Nephron (organoid): Measurements from ENCODE around the gene GIT2.

Experiments used
- H3K27ac Mint-ChIP-seq, 3 experiments: 2 replicates each; pipeline ENCODE4 v1.8.0; 2020; ENCODE audit warnings: mixed read lengths in 3 of 3, mild to moderate bottlenecking in 2 of 3, moderate library complexity in 1 of 3
- H3K27me3 Mint-ChIP-seq: 2 replicates; pipeline ENCODE4 v1.8.0; 2021; ENCODE audit warnings: low read depth, mild to moderate bottlenecking, moderate library complexity, mixed read lengths
- H3K36me3 Mint-ChIP-seq: 2 replicates; pipeline ENCODE4 v1.8.0; 2020; ENCODE audit warnings: low read depth, mixed read lengths
- H3K4me1 Mint-ChIP-seq: 2 replicates; pipeline ENCODE4 v1.8.0; 2020; ENCODE audit warnings: mixed read lengths
- H3K4me3 Mint-ChIP-seq, 3 experiments: 2 replicates each; pipeline ENCODE4 v1.8.0; 2020; ENCODE audit warnings: mild to moderate bottlenecking in 3 of 3, mixed read lengths in 3 of 3, moderate library complexity in 2 of 3
- H3K9me3 Mint-ChIP-seq: 2 replicates; pipeline ENCODE4 v1.8.0; 2020; ENCODE audit warnings: mixed read lengths
- TF ChIP-seq, protein P1 (sequence below), 3 experiments: fragments of 200-600 bp; sonication (generic); IDR thresholded peaks; one replicate each; pipeline ENCODE4 v1.5.0; 2021; ENCODE audit warnings: antibody characterized with exemption in 3 of 3; ENCODE audit not compliant: unreplicated experiment in 3 of 3

The GIT2 gene

DNA sequence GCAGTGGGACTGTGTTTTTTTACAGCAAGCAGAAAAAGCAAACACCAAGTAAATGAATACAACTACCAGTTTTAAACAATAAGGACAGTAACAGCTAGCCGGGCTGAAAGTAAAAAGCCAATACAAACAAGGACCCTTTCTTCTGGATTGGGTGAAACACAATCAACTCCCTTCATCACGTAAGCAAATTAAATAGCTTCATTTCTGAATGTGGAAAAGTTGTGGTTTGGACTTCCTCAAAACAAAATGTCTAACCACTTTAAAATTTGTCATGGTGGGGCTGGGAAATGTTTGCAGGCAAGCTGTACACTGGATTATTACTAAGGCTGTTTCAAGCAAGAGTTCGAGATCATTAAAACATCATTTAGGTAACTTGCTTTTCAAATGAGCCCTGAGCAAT lies 48.6 kb downstream of the GIT2 start:
- peaks cover 76% of the 10 kb centered on the region for H3K4me1 Mint-ChIP-seq
- TF ChIP-seq, protein P1, sequence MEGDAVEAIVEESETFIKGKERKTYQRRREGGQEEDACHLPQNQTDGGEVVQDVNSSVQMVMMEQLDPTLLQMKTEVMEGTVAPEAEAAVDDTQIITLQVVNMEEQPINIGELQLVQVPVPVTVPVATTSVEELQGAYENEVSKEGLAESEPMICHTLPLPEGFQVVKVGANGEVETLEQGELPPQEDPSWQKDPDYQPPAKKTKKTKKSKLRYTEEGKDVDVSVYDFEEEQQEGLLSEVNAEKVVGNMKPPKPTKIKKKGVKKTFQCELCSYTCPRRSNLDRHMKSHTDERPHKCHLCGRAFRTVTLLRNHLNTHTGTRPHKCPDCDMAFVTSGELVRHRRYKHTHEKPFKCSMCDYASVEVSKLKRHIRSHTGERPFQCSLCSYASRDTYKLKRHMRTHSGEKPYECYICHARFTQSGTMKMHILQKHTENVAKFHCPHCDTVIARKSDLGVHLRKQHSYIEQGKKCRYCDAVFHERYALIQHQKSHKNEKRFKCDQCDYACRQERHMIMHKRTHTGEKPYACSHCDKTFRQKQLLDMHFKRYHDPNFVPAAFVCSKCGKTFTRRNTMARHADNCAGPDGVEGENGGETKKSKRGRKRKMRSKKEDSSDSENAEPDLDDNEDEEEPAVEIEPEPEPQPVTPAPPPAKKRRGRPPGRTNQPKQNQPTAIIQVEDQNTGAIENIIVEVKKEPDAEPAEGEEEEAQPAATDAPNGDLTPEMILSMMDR (IDR thresholded peaks at IDR 0.05; ENCODE audit: unreplicated experiment in 3 of 3), result no peak
- H3K36me3 Mint-ChIP-seq, result peaks cover 38% of the 10 kb centered on the region

DNA sequence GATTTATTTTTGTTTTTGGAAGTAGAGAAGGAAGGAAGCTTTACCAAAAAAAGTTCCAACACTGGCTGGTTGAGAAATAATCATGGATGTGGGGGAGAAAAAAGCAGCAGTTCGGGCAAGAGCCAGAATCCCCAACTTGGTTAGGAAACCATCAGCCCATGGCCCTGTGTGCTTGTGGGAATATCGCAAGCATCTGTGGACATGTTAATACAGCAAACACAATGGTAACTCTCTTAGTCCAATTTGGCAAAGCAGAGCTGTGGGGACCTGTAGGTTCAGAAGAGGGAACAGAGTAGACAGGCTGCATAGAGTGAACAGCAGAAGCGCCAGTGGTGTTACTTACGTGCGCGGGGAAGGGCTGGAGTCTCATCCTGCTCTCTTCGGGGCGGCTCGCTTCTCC lies 49.3 kb downstream of the GIT2 start:
- H3K4me3 Mint-ChIP-seq, result peak overlapping the region; percentile 58 to 67 (median 67)
- H3K36me3 Mint-ChIP-seq, result peaks cover 33% of the 10 kb centered on the region
- no peaks in the 10 kb centered on the region for H3K27me3 Mint-ChIP-seq
- peaks cover 70% of the 10 kb centered on the region for H3K4me1 Mint-ChIP-seq
- TF ChIP-seq, protein P1 (IDR thresholded peaks at IDR 0.05; ENCODE audit: unreplicated experiment in 3 of 3), result no peak
- H3K9me3 Mint-ChIP-seq, result no peaks in the 10 kb centered on the region
- H3K27ac Mint-ChIP-seq, result peak overlapping the region; percentile 93 to 99 (median 99)

More for the DNA sequence above, 48.6 kb downstream of the GIT2 start:
- no peak overlapping the region for H3K4me3 Mint-ChIP-seq
- H3K27ac Mint-ChIP-seq, result peak overlapping the region; percentile 93 to 99 (median 99)
- no peaks in the 10 kb centered on the region for H3K9me3 Mint-ChIP-seq
- H3K27me3 Mint-ChIP-seq, result no peaks in the 10 kb centered on the region

DNA sequence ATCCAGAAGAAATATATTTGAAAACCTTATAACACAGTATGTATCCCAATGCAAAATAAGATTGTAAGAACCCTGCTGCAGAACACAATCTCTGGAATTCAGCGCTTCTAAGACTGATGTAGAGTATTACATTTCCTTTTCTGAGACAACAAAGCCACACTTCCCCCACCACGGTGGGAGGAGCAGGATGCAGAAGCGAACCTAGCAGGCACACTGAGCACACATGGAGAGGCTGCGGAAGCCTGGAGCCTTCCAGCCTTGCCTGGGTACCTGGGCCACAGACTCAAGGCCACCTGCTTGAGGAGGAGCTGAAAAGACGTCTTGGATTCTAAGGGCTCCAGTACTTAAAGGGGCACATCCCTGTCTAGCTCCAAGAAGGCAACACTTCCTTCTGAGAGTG lies 49.7 kb downstream of the GIT2 start:
- H3K4me3 Mint-ChIP-seq, result peak overlapping the region; percentile 58 to 67 (median 67)
- no peaks in the 10 kb centered on the region for H3K27me3 Mint-ChIP-seq
- no peaks in the 10 kb centered on the region for H3K9me3 Mint-ChIP-seq
- peak overlapping the region; percentile 93 to 99 (median 99) for H3K27ac Mint-ChIP-seq
- H3K36me3 Mint-ChIP-seq, result peaks cover 29% of the 10 kb centered on the region
- peaks cover 66% of the 10 kb centered on the region for H3K4me1 Mint-ChIP-seq
- TF ChIP-seq, protein P1 (IDR thresholded peaks at IDR 0.05; ENCODE audit: unreplicated experiment in 3 of 3), result no peak

DNA sequence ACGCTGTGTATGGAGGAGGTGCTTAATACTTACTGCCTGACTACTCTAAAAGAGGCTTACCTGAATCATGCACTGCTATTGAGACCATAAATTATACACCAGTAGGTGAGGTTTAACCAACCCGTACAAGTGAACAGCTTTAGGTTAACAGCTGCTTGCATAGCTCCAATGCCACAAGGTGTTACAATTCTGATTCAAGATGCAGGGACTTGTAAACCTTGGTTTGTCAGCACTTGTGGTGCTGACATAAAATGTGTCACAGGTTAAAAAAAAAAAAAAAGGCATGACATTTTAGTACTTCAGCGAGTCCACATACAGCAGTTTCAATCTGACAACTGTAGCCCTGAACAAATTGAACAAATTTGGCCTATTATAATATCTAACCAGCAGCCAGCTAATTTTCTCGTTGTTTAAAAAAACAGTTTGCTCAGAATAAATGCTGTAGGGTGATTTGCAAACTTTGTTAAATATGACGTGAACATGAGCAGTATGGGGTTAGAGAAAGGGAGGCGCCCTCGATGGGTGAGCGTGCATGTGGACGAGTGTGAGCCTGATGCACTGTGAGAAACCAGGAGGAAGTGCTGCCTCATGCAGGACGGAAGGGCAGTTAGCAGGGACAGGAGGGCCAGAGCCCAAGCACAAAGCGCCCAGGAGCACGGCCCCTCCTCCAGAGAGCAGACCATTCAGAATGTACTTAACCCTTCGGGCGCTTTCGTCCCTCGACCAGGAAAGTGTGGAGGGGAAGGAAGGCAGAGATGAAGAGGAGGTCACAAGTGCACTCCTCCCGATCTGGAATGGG lies 51.4 kb downstream of the GIT2 start:
- TF ChIP-seq, protein P1 (IDR thresholded peaks at IDR 0.05; ENCODE audit: unreplicated experiment in 3 of 3), result no peak
- Mint-ChIP-seq H3K36me3 (peaks cover 28% of the 10 kb centered on the region), H3K9me3 (no peaks in the 10 kb centered on the region), H3K4me1 (peaks cover 54% of the 10 kb centered on the region), H3K27me3 (no peaks in the 10 kb centered on the region), H3K4me3 (peak overlapping the region; percentile 1 to 44 (median 13)), H3K27ac (peak overlapping the region; percentile 85 to 94 (median 86))

DNA sequence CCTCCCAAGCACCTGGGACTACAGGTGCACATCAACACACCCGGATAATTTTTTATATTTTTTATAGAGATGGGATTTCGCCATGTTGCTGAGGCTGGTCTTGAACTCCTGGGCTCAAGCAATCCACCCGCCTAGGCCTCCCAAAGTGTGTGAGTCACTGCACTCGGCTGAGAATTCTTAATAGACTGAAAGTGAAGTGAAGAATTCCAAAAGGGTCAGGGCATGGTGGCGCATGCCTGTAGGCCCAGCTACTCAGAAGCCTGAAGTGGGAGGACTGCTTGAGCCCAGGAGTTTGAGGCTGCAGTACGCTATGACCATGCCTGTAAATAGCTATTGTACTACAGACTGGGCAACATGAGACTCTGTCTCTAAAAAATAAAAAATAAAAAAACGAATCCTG lies 52.4 kb downstream of the GIT2 start:
- H3K27me3 Mint-ChIP-seq, result no peaks in the 10 kb centered on the region
- no peaks in the 10 kb centered on the region for H3K9me3 Mint-ChIP-seq
- TF ChIP-seq, protein P1 (IDR thresholded peaks at IDR 0.05; ENCODE audit: unreplicated experiment in 3 of 3), result no peak
- no peak overlapping the region for H3K27ac Mint-ChIP-seq
- H3K4me3 Mint-ChIP-seq, result no peak overlapping the region
- peaks cover 28% of the 10 kb centered on the region for H3K36me3 Mint-ChIP-seq
- H3K4me1 Mint-ChIP-seq, result peaks cover 45% of the 10 kb centered on the region
